Keratinocyte (primary cell): ENCODE data around the gene TTF1. TPM values are rescaled to one million over a fixed set of nuclear protein-coding genes. Genes with fewer than 3 reads are reported as not detected.

Experiments used
- DNase-seq: peaks from one replicate; pipeline ENCODE4 v3.0.0-alpha.2; 2011; ENCODE audit warnings: low read depth, missing footprints, low spot score
- FAIRE-seq: peaks from 2 replicates; lab custom pipeline; 2011; peaks lifted over from hg19 to GRCh38; lab: Jason Lieb, UNC
- H2AFZ ChIP-seq: 2 replicates; pipeline ENCODE4 v1.6.0; 2012; ENCODE audit warnings: low read length, control low read depth, inconsistent platforms; ENCODE audit not compliant: control insufficient read depth
- H3K27ac ChIP-seq: 2 replicates; pipeline ENCODE4 v1.5.1; 2011; ENCODE audit warnings: low read length; ENCODE audit not compliant: control insufficient read depth, insufficient read depth
- H3K27me3 ChIP-seq: 3 replicates; pipeline ENCODE4 v1.6.0; 2011; ENCODE audit warnings: low read length; ENCODE audit not compliant: control insufficient read depth, insufficient read depth; ENCODE audit errors: extremely low read depth
- H3K36me3 ChIP-seq, 2 experiments: 2 replicates in 1 of 2; 3 replicates in 1 of 2; pipeline ENCODE4 v1.5.1; 2011; ENCODE audit warnings: low read length in 2 of 2, mild to moderate bottlenecking in 1 of 2; ENCODE audit not compliant: control insufficient read depth in 2 of 2, insufficient read depth in 2 of 2; ENCODE audit errors: extremely low read depth in 1 of 2
- H3K4me1 ChIP-seq: 3 replicates; pipeline ENCODE4 v1.5.1; 2011; ENCODE audit warnings: low read length; ENCODE audit not compliant: control insufficient read depth, insufficient read depth; ENCODE audit errors: extremely low read depth
- H3K4me2 ChIP-seq: 3 replicates; pipeline ENCODE4 v1.6.0; 2011; ENCODE audit warnings: low read depth, low read length; ENCODE audit not compliant: control insufficient read depth, insufficient read depth; ENCODE audit errors: extremely low read depth
- H3K4me3 ChIP-seq, 3 experiments: fragments of 200-600 bp in 1 of 3; sonication (generic) in 1 of 3; 2 replicates in 2 of 3; 3 replicates in 1 of 3; pipeline ENCODE4 v1.5.1; 2011 to 2016; ENCODE audit warnings: low read length in 3 of 3, mild to moderate bottlenecking in 3 of 3, control low read depth in 2 of 3, inconsistent platforms in 1 of 3, low read depth in 1 of 3, mixed read lengths in 1 of 3, mixed run types in 1 of 3, moderate library complexity in 1 of 3; ENCODE audit not compliant: control insufficient read depth in 2 of 3, insufficient read depth in 2 of 3; ENCODE audit errors: extremely low read depth in 1 of 3
- H3K79me2 ChIP-seq: 2 replicates; pipeline ENCODE4 v1.6.0; 2012; ENCODE audit warnings: low read length; ENCODE audit not compliant: control insufficient read depth, insufficient read depth
- H3K9ac ChIP-seq: 3 replicates; pipeline ENCODE4 v1.6.0; 2011; ENCODE audit warnings: low read length; ENCODE audit not compliant: control insufficient read depth, insufficient read depth; ENCODE audit errors: extremely low read depth
- H3K9me1 ChIP-seq: 3 replicates; pipeline ENCODE4 v1.6.0; 2011; ENCODE audit warnings: low read length; ENCODE audit not compliant: control insufficient read depth, insufficient read depth; ENCODE audit errors: extremely low read depth
- H3K9me3 ChIP-seq: 2 replicates; pipeline ENCODE4 v1.5.1; 2012; ENCODE audit warnings: low read depth, low read length; ENCODE audit not compliant: control insufficient read depth
- H4K20me1 ChIP-seq: 3 replicates; pipeline ENCODE4 v1.6.0; 2011; ENCODE audit warnings: low read length; ENCODE audit not compliant: control insufficient read depth, insufficient read depth; ENCODE audit errors: extremely low read depth
- CTCF ChIP-seq, 3 experiments: IDR thresholded peaks in 1 of 3; conservative IDR thresholded peaks in 1 of 3; optimal IDR thresholded peaks in 1 of 3; 2 replicates in 2 of 3; 3 replicates in 1 of 3; pipeline versions ENCODE3 to v1.5.1; 2011; ENCODE audit warnings: low read length in 3 of 3, mild to moderate bottlenecking in 3 of 3, moderate library complexity in 2 of 3, control low read depth in 1 of 3, inconsistent platforms in 1 of 3; ENCODE audit not compliant: insufficient read depth in 2 of 3; ENCODE audit errors: extremely low read depth in 1 of 3
- EZH2 ChIP-seq: IDR thresholded peaks from one replicate; pipeline ENCODE4 v1.6.1; 2012; ENCODE audit warnings: inconsistent platforms, mild to moderate bottlenecking, low read length, moderate library complexity
- dilution Hi-C: fragments of 300-500 bp; cut with MboI; formaldehyde crosslinking; loops from one replicate; pipeline ENCODE4 v1.7.0; 2020; ENCODE audit warnings: low sequenced_read_pairs; ENCODE audit not compliant: extremely low pct_ligation_motif_present
- polyA plus RNA-seq, 5 experiments: library from polyadenylated mRNA; depleted of rRNA in 3 of 5; stranded (reverse) in 3 of 5; stranded (forward) in 1 of 5; unstranded in 1 of 5; fragments of >200 nt; gene quantifications; 1 replicate in 1 of 5; 2 replicates in 3 of 5; 3 replicates in 1 of 5; pipeline versions ENCODE4 v1.2.1 to v1.2.3, GENCODE V29; 2011 to 2012; ENCODE audit warnings: missing spikeins in 2 of 5, low read depth in 1 of 5, low replicate concordance in 1 of 5

TTF1 gene
- polyA plus RNA-seq, 1 donor (not counting 4 experiments of a cell fraction or from before 2014, with no cell fraction given), result 7.2 TPM

DNA sequence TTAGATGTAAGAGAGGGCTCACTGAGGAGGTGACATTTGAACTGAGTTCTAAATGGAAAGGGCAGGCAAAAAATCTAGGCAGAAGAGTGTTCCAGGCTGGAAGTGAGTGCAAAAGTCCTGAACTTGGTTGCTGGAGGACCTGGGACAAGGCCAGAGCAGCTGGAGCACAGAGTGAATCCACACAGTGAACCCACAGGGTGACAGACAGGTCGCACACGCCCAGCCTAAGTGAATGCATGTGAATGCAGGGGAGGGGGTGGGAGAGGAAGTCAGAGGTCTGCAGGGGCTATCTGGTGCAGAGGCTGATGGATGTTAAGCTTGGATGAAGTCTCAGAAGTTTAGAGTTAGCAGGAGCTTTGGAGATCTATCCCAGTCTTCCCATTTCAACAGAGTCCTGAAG is 556 bp upstream of the TTF1 start:
- peaks cover 16% of the 10 kb centered on the region for H3K27me3 ChIP-seq
- H3K27ac ChIP-seq, result no peak overlapping the region
- H3K4me2 ChIP-seq, result peak overlapping the region; percentile 97
- H3K79me2 ChIP-seq, result peaks cover 14% of the 10 kb centered on the region
- peak overlapping the region; percentile 95 for H2AFZ ChIP-seq
- no peaks in the 10 kb centered on the region for H3K9me1 ChIP-seq
- no peak for DNase-seq
- H3K4me1 ChIP-seq, result peaks cover 22% of the 10 kb centered on the region
- H3K9ac ChIP-seq, result no peak overlapping the region
- no peak for TF ChIP-seq EZH2
- no peak for TF ChIP-seq CTCF (optimal IDR thresholded peaks at IDR 0.05 in 1 of 3, IDR thresholded peaks at IDR 0.05 in 1 of 3, conservative IDR thresholded peaks at IDR 0.05 in 1 of 3; ENCODE audit: extremely low read depth in 1 of 3, insufficient read depth in 2 of 3, low read length in 3 of 3)
- H4K20me1 ChIP-seq, result no peaks in the 10 kb centered on the region
- peaks cover 2 to 5% of the 10 kb centered on the region in 2 experiments for H3K36me3 ChIP-seq
- peak overlapping the region in 1 of 3 experiments; percentile 87 for H3K4me3 ChIP-seq
- dilution Hi-C loops, result no loop called here
- no peak for FAIRE-seq
- no peaks in the 10 kb centered on the region for H3K9me3 ChIP-seq

GRCh38 chr9:132404228-132404881 is 2.3 kb downstream of the TTF1 start:
- no peaks in the 10 kb centered on the region for H3K9me3 ChIP-seq
- H2AFZ ChIP-seq, result no peak overlapping the region
- no peak for DNase-seq
- H3K4me1 ChIP-seq, result peaks cover 8% of the 10 kb centered on the region
- peaks cover 4% of the 10 kb centered on the region for H4K20me1 ChIP-seq
- no peak overlapping the region for H3K9ac ChIP-seq
- no peak overlapping the region for H3K27ac ChIP-seq
- dilution Hi-C loops, result no loop called here
- peaks cover 14% of the 10 kb centered on the region for H3K79me2 ChIP-seq
- H3K27me3 ChIP-seq, result no peaks in the 10 kb centered on the region
- H3K9me1 ChIP-seq, result no peaks in the 10 kb centered on the region
- H3K36me3 ChIP-seq, result peaks cover 6 to 15% of the 10 kb centered on the region in 2 experiments
- FAIRE-seq, result no peak
- H3K4me2 ChIP-seq, result no peak overlapping the region
- H3K4me3 ChIP-seq, result no peak overlapping the region
- TF ChIP-seq EZH2, result no peak
- no peak for TF ChIP-seq CTCF (optimal IDR thresholded peaks at IDR 0.05 in 1 of 3, IDR thresholded peaks at IDR 0.05 in 1 of 3, conservative IDR thresholded peaks at IDR 0.05 in 1 of 3; ENCODE audit: extremely low read depth in 1 of 3, insufficient read depth in 2 of 3, low read length in 3 of 3)
